HG02759 (cell line): ENCODE measurements around the gene SLAMF1.
"Not testable (repeated sequence)": the region's sequence is repeated elsewhere in the genome, so short reads cannot be mapped to it uniquely, and the experiment has no call there.

Experiments used
- ATAC-seq: cut with Tn5 transposase; IDR thresholded peaks from one replicate; pipeline ENCODE4 v1.9.1; 2021; ENCODE audit warnings: mild to moderate bottlenecking, moderate library complexity; ENCODE audit not compliant: unreplicated experiment

Gene SLAMF1

DNA sequence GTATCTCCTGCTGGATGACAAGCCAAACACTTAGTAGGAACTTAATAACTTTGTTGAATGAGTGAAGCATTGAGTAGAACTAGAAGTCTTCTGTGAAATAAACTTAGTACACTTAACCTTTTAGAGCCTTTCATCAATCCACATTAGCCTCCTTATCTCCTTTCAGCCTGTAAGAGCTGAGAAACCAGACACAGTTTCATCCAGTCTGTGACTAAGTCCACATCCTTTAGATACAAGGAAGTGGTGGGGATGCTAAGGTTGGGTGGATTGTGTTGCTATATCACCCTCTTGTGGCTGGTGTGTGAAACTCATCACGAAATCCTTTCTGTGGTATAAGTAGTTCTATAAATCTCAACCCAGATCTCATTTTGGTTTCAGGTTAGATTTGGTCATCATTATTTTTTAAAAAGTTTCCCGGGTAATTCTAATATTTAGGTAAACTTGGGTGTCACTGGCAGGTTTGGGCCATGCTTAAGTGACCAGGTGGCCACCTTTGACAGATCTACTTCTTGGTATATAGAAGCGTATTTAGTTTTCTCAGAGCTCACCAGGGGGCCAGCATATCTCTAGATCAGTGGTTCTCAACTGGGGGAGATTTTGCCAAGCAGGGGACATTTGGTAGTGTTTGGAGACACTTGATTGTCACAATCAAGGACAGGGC is 39.7 kb downstream of the SLAMF1 start:
- ATAC-seq, result peak; percentile 59

DNA sequence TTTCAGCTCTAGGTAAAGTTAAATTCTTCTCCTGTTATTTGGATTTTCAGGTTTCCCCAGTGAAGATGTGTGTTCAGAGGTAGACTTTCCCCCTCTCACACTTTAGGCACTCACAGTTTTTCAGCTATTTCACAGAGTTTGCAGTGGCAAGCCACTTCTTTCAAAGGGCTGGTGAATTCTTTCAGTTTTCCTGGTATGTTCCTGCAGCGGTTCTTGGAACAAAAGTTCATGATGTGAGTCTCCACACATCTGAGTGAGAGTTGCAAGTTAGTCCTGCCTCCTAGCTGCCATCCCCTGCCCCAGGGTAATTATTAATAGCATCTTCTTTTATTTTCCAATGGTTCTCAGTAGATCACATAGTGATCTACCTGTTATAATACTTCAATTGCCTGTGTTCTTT is 40.2 kb downstream of the SLAMF1 start:
- peak; percentile 7 for ATAC-seq

DNA sequence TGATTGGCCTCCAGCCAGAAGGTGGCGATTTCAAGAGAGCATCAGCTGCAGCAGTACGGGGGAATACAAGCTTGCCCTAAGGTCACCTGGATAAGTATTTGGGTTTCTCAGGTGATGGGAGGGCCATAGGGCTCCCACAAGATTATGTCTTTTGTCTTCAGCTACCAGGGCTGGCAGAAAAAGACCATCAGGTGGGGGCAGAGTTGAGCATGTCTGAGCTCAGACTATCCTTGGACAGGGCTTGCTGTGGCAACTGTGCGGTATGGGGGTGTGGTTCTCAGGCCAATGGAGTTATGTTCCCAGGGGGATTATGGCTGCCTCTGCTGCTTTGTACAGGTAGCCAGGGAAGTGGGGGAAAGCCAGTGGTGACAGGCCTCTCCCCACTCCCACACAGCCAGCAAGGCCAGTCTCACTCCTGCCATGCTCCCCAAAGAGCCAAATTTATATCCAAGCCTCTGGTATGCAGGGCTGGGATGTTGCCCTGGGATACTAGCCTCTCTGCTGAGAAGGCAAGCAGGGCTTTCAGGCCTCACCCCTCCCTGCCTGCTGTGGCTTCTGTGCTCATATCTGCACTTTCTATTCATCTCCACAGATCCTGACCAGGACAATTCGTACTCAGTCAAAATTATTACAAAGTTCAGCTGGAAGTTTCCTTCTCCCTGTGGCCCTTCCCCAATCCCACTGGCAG is 40.9 kb downstream of the SLAMF1 start:
- ATAC-seq, result no peak

DNA sequence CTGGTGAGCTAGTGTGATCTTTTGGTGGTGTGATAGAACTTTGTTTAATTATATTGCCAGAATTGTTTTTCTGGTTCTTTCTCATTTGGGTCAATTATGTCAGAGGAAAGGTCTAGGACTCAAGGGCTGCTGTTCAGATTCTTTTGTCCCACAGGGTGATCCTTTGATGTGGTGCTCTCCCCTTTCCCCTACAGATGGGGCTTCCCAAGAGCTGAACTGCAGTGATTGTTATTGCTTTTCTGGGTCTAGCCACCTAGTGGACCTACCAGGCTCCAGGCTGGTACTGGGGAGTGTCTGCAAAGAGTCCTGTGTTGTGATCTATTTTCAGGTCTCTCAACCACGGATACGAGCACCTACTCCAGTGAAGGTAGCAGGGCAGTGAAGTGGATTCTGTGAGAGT is 41.6 kb downstream of the SLAMF1 start:
- no peak for ATAC-seq

DNA sequence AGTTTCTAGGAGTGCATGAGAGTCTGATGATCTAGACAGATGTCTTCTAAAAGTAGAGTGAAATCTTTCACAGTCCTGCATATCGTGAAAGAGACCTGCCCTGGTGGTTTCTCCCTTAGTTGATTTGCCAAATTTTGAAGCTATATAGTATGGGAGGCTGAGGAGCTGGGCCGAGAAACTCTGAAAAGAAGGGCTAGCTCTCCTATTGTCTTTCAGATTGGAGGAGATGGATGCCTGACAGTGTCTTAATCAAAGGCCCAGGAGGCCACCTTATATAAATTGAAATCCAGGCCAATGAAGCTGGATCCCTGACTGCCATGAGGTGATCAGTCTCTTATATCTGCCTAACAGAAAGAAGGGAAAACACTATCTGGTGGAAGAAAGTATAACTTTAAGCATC is 49.1 kb downstream of the SLAMF1 start:
- ATAC-seq, result no peak

DNA sequence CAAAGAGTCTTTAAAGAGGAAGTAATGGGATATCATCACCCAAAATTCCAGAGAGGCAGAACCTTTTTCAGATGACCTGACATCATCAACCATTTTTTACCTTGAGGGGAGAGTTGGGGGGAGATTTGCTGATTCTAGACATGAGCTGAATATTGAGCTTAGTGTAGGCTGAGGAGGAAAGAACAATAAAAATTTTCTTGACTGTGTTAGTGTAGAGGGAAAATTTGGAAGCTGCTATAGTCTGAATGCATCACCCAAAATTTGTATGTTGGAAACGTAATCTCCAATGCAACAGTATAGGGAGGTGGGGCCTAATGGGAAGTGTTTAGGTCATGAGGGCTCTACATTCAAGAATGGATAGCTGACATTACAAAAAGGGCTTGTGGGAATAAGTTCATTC is 49.8 kb downstream of the SLAMF1 start:
- ATAC-seq, result no peak

DNA sequence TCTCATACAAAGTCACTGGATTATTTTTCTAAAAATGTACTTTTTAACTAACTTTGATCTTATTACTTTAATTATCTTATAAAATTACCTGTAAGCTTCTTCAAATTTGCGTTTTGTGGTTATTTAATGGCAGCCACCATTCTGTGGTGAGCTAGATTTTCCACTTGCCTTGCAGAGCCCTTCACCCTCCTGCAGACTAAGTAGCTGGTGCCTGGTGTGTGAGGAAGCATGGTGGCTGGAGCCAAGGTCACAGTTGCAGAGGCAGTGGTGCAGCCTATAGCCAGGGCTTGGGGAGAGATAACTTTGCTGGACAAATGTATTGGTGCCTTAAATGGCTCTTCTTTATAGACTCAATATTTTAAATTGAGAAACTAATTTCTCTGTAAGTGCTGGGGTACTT is 56.4 kb downstream of the SLAMF1 start:
- ATAC-seq, result no peak

DNA sequence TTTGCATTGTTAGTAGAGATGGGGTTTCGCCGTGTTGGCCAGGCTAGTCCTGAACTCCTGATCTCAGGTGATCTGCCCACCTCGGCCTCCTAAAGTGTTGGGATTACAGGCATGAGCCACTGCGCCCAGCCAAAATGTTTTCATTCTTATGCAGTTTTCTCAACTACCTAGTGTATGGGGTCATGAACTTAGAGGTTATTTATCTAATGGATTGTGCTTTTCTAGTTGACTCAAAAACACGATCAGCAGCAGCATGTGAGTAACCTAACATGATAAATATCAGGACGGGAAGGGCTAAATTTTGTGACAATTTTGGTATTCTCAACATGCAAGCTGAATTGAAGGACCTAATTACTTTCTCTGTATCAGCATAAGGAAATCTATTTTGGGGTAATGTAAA is 58.4 kb downstream of the SLAMF1 start:
- no peak for ATAC-seq

DNA sequence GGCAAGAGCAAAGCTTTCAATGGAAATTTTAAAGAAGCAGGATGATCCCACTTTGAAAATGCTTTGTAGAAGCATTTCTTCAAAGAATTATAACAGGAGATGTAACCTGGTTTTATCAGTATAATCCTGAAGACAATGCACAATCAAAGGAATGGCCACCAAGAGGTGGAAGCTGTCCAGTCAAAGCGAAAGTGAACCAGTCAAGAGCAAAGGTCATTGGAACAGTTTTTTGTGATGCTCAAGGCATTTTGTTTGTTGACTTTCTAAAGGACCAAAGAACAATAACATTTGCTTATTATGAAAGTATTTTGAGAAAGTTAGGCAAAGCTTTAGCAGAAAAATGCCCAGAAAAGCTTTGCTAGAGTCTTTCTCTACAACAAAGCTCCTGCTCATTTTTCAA is 62.1 kb downstream of the SLAMF1 start:
- no peak for ATAC-seq

DNA sequence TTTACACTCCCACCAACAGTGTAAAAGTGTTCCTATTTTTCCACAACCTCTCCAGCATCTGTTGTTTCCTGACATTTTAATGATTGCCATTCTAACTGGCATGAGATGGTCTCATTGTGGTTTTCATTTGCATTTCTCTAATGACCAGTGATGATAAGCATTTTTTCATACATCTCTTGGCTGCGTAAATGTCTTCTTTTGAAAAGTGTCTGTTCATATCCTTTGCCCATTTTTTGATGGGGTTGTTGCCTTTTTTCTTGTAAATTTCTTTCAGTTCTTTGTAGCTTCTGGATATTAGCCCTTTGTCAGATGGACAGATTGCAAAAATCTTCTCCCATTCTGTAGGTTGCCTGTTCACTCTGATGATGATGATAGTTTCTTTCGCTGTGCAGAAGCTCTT is 63.9 kb downstream of the SLAMF1 start:
- ATAC-seq, result not testable (repeated sequence)

DNA sequence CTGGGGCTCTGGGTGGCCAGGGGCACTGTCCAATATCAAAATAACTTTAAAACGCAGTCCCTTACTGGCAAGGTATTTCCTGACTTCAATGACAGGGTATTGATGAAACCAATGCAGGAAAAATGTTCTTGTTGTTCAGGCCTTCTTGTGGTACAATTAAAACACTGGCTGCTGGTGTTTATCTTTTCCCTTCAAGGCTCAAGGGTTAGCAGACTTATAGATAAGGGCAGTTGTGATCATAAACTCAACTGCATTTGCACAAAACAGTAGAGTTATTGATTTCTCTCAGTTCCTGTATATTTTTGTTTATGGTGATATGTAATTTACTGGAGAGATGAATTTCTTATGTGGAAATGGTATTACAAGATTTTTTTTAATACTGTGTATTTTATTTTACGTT is 64.9 kb downstream of the SLAMF1 start:
- ATAC-seq, result no peak

DNA sequence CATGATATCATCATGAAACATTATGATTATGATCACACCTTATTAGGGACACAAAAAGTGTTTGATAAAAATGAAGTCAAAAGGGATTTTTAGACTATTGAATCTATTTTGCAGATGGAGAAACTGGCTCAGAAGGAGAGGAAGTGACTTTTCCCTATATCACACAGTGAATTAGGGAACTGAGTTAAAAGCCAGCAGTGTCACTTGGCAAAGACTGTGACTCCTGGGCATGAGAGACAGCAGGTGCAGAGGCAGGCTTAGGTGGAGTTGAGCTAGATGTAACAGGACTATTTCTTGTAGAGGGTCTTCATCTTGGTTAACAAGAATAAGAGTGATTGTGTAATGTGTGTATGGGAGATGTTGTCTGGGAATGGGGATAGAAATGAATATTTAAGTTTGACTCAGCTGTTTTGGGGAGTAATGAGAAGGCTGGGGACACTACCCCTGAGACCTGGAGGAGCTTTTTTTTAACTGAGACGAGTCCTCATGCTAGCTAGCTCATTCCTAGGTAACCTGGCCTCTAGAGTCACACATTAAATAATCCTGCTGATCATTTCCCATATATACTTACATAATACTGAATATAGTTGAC is 66.5 kb downstream of the SLAMF1 start:
- ATAC-seq, result no peak

DNA sequence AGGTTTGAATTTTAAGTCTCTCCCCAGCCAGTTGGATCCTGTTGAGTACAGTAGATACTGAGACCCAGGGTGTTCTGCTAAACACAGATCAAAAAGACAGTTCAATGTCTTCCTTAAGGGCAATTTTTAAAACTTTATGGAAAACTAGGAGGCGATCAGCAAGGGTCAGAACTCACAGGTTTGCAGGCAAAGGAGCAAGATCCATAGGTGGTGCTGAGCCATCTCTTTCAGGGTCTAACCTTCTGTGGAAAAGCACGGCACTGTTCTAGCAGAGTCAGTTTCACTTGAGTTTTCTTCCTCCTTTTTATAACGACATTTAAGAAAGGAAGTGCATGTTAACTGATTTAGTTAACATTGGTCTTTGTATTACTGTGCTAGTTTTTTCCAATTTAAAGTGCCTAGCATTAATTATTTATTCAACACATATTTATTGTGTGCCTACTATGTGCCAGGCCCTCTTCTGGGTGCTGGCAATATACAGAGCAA is 67.6 kb downstream of the SLAMF1 start, which contains the start of gene CD84:
CD84 (minus strand) TSS at position 281 of the 486 bp plus-strand sequence; CDS start at position 222, 59 bp downstream.
- no peak for ATAC-seq

DNA sequence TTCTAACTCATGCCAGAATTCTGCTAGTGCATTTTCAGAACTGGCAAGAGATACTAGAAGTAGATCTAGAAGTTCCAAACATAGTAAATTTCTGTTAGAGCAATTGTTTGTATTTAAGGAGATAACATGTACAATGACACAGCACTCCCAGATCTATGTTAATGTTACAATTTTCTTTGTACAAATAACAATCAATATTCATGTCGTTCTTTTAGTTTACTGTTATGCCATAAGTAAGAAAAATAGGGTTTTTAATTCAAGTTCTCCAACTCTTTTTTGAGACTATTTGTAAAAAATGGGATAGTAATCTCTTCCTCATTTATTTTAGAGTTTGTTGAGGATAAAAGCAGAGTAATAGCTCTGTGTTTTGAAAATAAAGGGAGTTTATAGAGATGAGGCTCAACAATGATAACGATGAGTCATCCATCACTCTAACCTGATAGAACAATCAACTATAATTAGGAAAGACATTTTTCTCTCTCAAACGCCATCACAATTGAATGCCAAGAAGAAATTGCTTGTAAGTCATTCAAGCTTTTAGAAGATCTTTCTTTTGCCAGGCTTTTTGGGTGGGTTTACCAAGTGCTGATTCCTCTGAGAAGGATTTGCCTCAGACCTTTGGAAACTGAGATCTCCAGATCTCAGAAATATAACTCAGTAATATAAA is 68.2 kb downstream of the SLAMF1 start:
- no peak for ATAC-seq

DNA sequence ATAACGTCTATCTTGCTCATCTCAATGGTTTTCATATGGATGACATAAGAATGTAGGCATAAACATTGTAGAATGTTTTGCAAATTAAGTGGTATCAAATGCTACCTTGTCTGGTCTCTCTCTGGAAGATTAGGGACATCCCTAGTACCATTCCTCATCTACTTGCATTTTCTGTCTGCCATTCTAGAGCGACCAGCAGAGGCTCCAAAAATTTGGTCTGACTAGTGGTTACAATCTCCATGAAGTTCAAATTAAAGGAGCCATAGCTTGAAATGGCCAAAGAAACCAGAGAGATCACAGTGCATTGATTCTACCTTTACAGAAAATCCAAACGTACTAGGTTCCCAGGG is 68.7 kb downstream of the SLAMF1 start:
- no peak for ATAC-seq

DNA sequence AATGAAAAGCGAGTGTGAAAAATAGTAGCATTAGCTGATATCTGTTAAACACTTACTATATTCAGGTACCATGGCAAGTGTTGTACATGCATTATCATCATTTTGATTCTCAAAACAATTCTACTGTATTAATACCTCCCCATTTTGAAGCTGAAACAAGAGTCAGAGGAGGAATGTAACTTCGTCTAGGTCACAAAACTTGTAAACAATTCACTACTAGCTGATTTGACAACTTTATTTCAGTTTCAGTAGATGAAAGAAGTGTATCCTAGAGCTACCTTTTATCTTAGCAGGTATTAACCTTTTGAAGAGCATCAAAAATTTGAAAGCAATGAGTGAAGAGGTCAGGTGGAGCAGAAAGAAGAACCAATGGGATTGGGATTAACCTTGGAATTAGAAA is 69.2 kb downstream of the SLAMF1 start:
- ATAC-seq, result no peak

DNA sequence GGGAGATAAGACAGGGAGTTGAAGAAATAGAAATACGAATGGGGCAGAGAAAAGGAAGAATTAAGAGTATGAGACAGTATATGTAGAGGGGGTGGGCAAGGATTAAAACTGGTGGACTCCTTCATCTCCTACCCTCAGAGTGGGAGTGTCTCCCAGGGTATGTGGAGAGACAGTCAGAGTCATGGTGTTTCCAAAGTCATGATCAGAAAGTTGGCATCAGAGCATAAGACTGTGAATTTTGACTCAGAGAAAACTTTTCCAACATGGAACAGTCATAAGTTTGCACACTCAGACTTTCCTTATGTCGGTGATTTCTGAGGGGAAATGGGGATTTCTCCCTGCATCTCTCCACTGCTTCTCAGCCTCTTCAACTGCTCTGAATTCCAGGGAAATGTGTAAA is 70.0 kb downstream of the SLAMF1 start:
- no peak for ATAC-seq

DNA sequence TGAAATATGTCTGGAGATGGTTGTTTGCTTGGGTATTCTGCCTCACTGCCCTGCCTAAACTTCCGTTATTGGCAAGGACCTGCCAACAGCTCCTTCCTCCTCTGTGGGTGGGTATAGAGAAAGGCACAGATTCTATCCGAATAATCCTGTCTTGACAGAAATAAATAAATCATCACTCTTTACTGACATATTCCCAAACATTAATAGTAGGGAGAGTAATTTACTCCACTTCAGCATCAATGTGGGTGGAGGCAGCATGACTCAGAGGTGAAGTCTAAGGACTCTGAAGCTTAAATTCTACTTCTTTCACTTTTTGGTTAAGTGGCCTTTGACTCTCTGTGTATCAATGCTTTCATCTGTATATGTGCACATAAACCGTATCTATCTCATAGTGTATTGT is 70.5 kb downstream of the SLAMF1 start:
- no peak for ATAC-seq

DNA sequence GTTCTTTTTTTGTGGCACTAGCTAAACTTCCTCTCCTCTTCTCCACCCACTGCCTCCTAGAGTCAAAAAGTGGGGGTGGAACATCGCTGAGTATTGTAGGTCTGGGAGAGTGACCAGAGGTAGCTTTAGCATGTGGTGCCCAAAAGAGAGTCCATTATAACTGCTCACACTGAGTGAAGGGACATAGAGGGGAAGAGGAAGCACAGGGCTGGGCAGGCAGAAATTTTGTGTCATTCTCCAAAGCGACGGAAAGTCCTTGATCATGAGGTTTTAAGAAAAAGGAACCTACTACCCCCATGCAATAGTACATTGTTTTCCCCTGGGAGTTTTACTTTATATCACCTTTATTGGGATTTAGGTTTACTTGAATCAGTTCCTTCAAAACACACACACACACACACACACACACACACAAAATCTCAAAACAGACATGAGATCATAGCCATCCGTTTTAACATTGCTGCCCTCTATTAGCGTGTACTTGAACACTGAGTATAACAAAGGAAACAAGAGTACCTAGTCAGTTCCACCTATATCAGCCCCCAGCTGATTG is 71.7 kb downstream of the SLAMF1 start:
- no peak for ATAC-seq

DNA sequence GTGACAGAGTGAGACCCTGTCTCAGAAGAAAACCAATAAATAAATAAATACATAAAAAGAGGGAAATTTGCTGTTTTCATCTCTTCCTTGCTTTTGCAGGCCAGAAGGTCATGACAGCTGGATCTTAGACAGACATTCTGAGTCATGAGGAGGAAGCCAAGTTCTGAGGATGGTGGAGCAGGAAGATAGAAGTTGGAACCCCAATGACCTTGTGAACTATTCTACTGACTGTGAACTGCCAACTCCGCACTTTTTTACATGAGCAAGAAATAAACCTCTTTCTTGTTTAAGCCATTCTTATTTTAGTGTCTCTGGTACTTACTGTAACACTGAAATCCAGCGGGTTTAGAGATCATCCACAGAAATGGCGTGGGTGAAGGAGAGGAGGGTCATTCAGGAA is 76.0 kb downstream of the SLAMF1 start:
- ATAC-seq, result no peak

DNA sequence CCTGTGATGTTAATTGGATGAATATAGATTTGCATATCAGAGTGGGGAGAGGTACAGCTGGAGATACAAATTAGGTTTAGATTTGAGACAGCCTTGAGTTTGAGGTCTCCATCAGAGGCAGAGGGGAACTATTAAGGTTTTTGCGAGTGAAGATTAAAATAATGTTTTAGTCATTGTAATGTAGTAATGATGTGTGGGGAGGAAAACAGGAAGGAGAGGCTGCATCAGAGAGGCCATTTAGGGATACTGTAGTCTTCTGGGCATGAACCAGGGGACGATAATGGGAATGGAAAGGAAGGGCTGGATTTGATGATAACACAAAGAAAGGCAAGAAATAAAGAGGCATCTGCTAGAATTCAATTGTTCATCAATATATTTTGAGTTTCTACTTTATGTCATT is 77.0 kb downstream of the SLAMF1 start:
- ATAC-seq, result no peak
